ENCODE measurements around the gene LRIG3.

Gene LRIG3

DNA sequence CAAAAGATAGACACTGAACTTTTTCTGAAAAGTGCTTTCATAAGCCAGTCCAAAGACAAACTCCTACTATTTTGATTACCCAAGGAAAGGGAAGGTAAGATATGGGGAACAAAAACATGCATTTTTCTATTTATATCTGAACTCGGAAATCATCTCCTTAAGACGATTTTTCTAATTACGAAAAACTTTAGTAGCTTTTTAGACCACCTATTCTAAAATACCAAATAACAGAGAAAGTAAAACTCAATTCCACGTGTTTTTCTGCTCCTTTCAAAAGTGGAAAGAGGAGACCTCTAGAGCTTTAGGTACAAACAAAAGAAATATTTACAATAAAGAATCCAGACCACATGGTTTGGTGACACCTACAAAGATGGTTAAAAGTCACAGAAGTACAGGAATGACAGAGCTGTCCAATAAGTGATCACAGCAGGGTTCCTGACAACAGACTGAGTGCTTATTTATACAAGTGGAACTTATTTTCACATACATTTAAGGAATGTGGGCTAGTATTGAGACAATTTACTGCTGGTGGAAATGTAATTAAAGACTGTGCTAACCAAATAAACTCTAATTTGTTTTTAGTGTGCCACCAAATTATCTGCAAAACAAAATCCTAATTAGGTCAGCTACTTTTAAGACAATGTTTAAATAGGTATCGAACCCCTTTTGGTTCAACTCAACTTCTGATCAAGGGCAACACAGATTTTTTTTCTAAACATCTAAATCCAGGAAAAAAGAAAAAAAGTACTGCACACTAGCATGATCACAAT, 2.4 kb downstream of the LRIG3 start:
- TF ChIP-seq, protein P1, sequence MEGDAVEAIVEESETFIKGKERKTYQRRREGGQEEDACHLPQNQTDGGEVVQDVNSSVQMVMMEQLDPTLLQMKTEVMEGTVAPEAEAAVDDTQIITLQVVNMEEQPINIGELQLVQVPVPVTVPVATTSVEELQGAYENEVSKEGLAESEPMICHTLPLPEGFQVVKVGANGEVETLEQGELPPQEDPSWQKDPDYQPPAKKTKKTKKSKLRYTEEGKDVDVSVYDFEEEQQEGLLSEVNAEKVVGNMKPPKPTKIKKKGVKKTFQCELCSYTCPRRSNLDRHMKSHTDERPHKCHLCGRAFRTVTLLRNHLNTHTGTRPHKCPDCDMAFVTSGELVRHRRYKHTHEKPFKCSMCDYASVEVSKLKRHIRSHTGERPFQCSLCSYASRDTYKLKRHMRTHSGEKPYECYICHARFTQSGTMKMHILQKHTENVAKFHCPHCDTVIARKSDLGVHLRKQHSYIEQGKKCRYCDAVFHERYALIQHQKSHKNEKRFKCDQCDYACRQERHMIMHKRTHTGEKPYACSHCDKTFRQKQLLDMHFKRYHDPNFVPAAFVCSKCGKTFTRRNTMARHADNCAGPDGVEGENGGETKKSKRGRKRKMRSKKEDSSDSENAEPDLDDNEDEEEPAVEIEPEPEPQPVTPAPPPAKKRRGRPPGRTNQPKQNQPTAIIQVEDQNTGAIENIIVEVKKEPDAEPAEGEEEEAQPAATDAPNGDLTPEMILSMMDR (IDR thresholded peaks at IDR 0.05; ENCODE audit: low read depth, low read length), result no peak
- no peak for TF ChIP-seq EZH2phosphoT487 (IDR thresholded peaks at IDR 0.05; ENCODE audit: low read depth)
- Histone ChIP-seq H3K27me3 (ENCODE audit: low read depth, low read length) (no peaks in the 10 kb centered on the region), H4K20me1 (ENCODE audit: insufficient read depth, low read length) (no peaks in the 10 kb centered on the region), H2AFZ (ENCODE audit: low read depth, low read length) (no peak overlapping the region), H3K4me3 (ENCODE audit: low read length) (no peak overlapping the region), H3K79me2 (ENCODE audit: low read length) (no peaks in the 10 kb centered on the region), H3K4me1 (ENCODE audit: low read length) (no peaks in the 10 kb centered on the region), H3K9ac (ENCODE audit: low read length) (no peak overlapping the region), H3K27ac (ENCODE audit: low read length) (no peak overlapping the region), H3K4me2 (ENCODE audit: low read length) (no peak overlapping the region), H3K36me3 (replicated peaks; ENCODE audit: low read depth, low read length) (no peaks in the 10 kb centered on the region), H3K9me3 (ENCODE audit: insufficient read depth, low read length) (no peaks in the 10 kb centered on the region)

DNA sequence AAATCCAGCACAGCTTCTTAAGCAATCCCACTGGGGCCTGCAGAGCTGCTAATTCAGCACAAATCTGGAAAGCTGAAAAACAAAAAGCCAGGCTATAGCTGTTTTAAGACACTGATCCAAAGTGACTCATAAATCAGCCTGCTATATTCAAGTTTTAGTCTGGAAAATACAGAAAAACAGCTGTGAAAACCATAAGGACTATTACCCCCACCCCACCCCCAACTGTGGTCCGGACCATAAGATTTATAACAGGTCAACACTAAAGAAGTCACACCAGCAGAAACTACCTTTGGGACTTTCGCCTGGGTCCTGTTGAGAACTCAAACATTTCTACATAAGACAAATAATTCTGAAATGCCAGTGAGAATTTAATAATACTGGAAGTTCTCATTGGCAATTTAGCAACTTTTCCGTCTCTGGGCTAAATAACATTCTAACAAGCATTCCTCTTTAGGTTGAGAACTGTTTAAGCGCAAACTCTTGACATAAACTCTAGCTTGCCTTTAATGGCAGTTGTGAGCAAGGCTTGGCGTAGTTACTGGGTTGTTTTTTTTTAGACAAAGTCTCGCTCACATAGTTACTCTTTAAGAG, 3.3 kb downstream of the LRIG3 start:
- no peaks in the 10 kb centered on the region for H3K27me3 ChIP-seq (ENCODE audit: low read depth, low read length)
- H3K36me3 ChIP-seq (replicated peaks; ENCODE audit: low read depth, low read length), result no peaks in the 10 kb centered on the region
- H3K27ac ChIP-seq (ENCODE audit: low read length), result no peak overlapping the region
- H2AFZ ChIP-seq (ENCODE audit: low read depth, low read length), result no peak overlapping the region
- no peaks in the 10 kb centered on the region for H4K20me1 ChIP-seq (ENCODE audit: insufficient read depth, low read length)
- no peaks in the 10 kb centered on the region for H3K79me2 ChIP-seq (ENCODE audit: low read length)
- no peak overlapping the region for H3K9ac ChIP-seq (ENCODE audit: low read length)
- no peak overlapping the region for H3K4me3 ChIP-seq (ENCODE audit: low read length)
- TF ChIP-seq EZH2phosphoT487 (IDR thresholded peaks at IDR 0.05; ENCODE audit: low read depth), result no peak
- TF ChIP-seq, protein P1 (IDR thresholded peaks at IDR 0.05; ENCODE audit: low read depth, low read length), result no peak
- no peaks in the 10 kb centered on the region for H3K9me3 ChIP-seq (ENCODE audit: insufficient read depth, low read length)
- no peak overlapping the region for H3K4me2 ChIP-seq (ENCODE audit: low read length)
- no peaks in the 10 kb centered on the region for H3K4me1 ChIP-seq (ENCODE audit: low read length)

DNA sequence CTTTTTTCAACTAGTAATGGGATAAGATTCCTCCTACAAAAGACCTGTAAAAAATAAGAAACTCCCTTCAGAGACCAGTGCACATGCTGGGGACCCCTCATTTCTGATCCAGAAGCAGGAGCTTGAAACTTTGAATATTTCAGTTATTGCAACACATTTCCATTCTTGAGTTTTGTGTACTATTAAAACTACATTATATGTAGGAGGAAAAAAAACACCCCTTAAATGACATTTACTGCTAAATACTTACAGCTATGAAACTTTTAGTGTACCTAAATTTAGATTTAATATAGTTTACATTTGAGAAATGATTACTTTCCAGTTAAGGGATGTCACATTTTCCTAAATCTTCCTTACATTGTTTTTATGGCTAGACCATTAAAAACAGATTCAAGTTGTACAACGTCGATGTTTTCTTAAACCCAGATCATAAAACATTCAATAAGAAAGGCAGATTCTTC, 4.1 kb downstream of the LRIG3 start:
- Histone ChIP-seq H3K27me3 (ENCODE audit: low read depth, low read length) (no peaks in the 10 kb centered on the region), H3K4me2 (ENCODE audit: low read length) (no peak overlapping the region), H4K20me1 (ENCODE audit: insufficient read depth, low read length) (no peaks in the 10 kb centered on the region), H3K9ac (ENCODE audit: low read length) (no peak overlapping the region), H3K9me3 (ENCODE audit: insufficient read depth, low read length) (no peaks in the 10 kb centered on the region), H3K4me1 (ENCODE audit: low read length) (no peaks in the 10 kb centered on the region), H3K27ac (ENCODE audit: low read length) (no peak overlapping the region), H3K36me3 (replicated peaks; ENCODE audit: low read depth, low read length) (no peaks in the 10 kb centered on the region), H3K4me3 (ENCODE audit: low read length) (no peak overlapping the region), H2AFZ (ENCODE audit: low read depth, low read length) (no peak overlapping the region), H3K79me2 (ENCODE audit: low read length) (no peaks in the 10 kb centered on the region)
- TF ChIP-seq, protein P1 (IDR thresholded peaks at IDR 0.05; ENCODE audit: low read depth, low read length), result no peak
- no peak for TF ChIP-seq EZH2phosphoT487 (IDR thresholded peaks at IDR 0.05; ENCODE audit: low read depth)

DNA sequence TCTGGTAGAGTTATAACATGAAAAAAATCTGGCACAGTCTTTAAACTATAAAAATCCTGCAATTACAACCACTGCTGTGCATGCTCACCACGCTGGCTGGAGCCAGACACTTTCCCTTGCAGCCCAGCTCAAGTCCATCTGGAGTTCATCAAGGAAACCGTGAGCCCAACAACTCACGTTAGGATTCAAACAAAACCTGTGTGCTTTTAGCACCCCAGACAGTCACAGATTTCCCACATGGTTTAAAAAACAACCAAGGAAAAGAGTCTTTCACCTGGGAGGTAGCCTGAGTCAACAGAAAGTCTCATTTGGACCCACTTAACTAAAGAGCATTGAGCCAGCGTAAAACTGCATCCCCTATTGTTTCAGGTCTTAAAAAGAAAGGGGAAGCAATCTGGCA, 4.7 kb downstream of the LRIG3 start:
- no peak overlapping the region for H3K9ac ChIP-seq (ENCODE audit: low read length)
- H3K4me1 ChIP-seq (ENCODE audit: low read length), result no peaks in the 10 kb centered on the region
- no peak overlapping the region for H3K4me3 ChIP-seq (ENCODE audit: low read length)
- H3K27me3 ChIP-seq (ENCODE audit: low read depth, low read length), result no peaks in the 10 kb centered on the region
- H3K27ac ChIP-seq (ENCODE audit: low read length), result no peak overlapping the region
- no peak overlapping the region for H3K4me2 ChIP-seq (ENCODE audit: low read length)
- TF ChIP-seq EZH2phosphoT487 (IDR thresholded peaks at IDR 0.05; ENCODE audit: low read depth), result no peak
- TF ChIP-seq, protein P1 (IDR thresholded peaks at IDR 0.05; ENCODE audit: low read depth, low read length), result no peak
- H3K9me3 ChIP-seq (ENCODE audit: insufficient read depth, low read length), result no peaks in the 10 kb centered on the region
- no peak overlapping the region for H2AFZ ChIP-seq (ENCODE audit: low read depth, low read length)
- H4K20me1 ChIP-seq (ENCODE audit: insufficient read depth, low read length), result no peaks in the 10 kb centered on the region
- H3K36me3 ChIP-seq (replicated peaks; ENCODE audit: low read depth, low read length), result no peaks in the 10 kb centered on the region
- no peaks in the 10 kb centered on the region for H3K79me2 ChIP-seq (ENCODE audit: low read length)

Data from OCI-LY3 (cell line).